SH-SY5Y (cell line): Measurements from ENCODE around the gene B4GALT6.

Experiments used
- GATA2 ChIP-seq: IDR thresholded peaks from 2 replicates; pipeline ENCODE4 v1.6.1; 2011; ENCODE audit warnings: mild to moderate bottlenecking, low read depth, low read length
- GATA3 ChIP-seq: IDR thresholded peaks from 2 replicates; pipeline ENCODE4 v1.6.1; 2011; ENCODE audit warnings: low read depth, mild to moderate bottlenecking, low read length, moderate library complexity

The B4GALT6 gene

GRCh38 chr18:31684279-31685096 lies at the start of gene B4GALT6:
TSS of gene B4GALT6 (minus strand) at chr18:31684581. CDS start at chr18:31684426, 155 bp downstream.
- TF ChIP-seq GATA3 (no peak), GATA2 (no peak)

DNA sequence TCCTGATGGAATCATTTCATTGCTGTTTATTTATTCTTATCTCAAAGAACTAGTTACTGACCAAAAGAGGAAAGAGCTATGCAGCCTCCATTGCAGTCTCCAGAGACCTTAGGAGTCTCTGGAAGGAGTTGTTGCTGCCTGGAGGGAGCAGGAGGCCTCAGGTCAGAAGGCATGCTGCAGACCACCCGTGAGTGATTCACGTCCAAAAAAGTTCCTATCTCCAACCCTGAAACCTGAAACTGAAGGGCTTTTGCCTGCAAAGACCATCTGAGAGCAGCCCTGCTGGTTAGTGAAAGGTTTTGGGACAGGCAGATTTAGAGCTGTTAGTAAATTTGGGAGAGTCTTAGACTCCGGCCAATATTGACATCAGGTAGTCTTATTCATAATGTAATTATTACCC lies 47.2 kb upstream of the B4GALT6 start:
- TF ChIP-seq GATA2: no peak
- TF ChIP-seq GATA3: no peak

DNA sequence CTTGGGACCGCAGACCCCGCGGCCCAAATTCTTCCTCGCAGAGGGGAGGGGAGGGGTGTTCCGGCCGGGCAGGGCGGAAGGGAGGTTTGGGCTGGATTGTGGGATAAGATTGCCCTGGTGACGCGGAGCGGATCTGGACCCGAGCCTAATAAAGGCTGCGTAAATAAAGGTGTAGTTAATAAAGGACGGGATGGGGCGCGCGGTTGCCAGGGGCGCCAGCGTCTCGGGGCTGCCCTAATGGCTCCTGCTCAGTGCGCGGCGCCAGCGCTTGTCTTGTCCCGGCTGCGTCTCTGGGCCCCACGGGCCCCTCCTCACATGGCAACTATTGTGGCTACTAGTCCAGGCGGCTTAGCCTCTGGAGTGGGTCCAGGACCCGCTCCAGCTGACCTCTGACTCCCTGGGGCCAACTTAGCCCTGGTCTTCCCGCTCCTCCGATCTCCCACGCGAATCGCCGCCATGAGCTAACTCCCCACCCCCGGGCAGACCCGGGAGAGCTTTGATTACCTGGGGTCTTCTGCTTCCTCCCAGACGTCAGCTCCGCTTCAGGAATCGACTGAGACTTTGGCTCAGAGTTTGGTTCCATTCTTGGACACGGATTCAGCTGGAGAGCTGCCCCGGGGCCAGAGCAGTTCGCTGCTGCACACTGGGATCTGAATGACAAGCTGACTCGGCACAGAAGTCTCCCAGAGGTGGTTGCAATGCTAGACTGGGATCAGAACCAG lies 39.8 kb upstream of the B4GALT6 start:
- TF ChIP-seq GATA3 (no peak), GATA2 (no peak)

- no peak for TF ChIP-seq GATA2
These were observed 39.2 kb upstream of the B4GALT6 start for GRCh38 chr18:31723639-31723989.

DNA sequence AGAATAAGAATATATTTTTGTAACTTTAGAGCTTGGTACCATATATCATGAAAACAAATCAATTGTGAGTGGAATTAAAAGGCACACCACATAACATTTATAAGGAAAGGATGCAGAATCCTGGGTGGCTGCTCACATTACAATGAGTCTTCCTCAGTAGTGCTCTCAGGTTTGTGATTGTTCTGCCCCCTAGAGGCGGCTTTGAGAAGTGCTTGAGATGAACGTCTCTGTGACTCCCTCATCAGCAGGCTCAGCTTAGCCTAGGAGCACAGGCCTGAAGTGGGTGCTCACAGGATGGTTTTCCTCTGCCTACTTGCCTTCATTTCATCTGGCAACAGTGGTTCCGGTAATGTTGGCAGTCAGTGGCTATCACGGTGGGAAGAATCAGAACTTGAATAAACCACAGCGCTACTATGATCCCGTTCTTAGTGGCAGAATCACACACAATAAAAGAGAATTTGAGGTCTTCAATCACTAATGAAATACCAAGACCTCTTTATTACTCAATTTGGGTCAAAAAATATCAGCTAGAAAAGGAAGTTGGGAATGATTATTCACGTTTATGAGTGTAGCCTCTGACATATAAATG lies 38.1 kb upstream of the B4GALT6 start:
- TF ChIP-seq GATA2: no peak
- TF ChIP-seq GATA3: no peak

- no peak for TF ChIP-seq GATA2
- TF ChIP-seq GATA3: no peak
These were observed 37.2 kb upstream of the B4GALT6 start for GRCh38 chr18:31721601-31722000.

DNA sequence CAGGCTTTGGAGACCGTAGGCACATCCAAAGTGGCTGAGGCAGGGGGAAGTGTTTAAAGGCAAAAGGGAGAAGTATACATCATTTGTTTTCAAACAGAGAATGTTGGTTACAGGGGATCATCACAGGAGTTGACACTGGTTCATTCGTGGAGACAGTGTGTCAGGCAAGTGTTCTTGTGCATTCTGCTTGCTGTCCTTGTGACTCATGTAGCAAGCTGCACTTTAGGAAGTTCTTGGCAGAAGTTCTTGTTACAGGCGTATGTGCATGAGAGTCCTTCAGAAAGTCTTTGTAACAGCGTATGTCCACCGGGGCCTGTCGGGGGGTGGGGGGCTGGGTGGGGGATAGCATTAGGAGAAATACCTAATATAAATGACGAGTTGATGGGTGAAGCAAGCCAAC lies 36.5 kb upstream of the B4GALT6 start:
- no peak for TF ChIP-seq GATA2
- no peak for TF ChIP-seq GATA3

GRCh38 chr18:31719363-31720006 lies 35.1 kb upstream of the B4GALT6 start:
- TF ChIP-seq GATA2 (no peak), GATA3 (no peak)

DNA sequence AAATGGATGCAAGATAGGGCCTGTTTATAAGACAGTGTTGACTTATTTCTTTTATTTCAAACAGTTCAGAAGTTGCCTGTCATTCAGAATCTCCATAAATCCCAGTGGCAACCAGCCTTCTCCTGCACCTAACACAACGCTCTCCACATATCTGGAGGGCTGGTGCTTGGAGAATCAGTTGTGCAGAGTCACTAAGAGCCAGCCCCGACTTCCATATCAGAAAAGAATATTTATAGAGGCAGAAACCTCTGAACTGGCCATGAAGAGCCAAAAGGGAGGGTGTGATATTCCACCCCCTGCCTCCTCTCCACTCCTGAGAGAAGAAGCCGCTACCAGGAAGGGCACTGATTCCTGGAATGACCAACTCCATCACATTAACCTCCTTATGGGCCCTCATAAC lies 34.0 kb upstream of the B4GALT6 start:
- TF ChIP-seq GATA2 (no peak), GATA3 (no peak)

GRCh38 chr18:31716362-31716761 lies 32.0 kb upstream of the B4GALT6 start:
- no peak for TF ChIP-seq GATA3
- no peak for TF ChIP-seq GATA2

- TF ChIP-seq GATA3 (no peak), GATA2 (no peak)
These were observed 27.2 kb upstream of the B4GALT6 start for GRCh38 chr18:31711365-31712172.

DNA sequence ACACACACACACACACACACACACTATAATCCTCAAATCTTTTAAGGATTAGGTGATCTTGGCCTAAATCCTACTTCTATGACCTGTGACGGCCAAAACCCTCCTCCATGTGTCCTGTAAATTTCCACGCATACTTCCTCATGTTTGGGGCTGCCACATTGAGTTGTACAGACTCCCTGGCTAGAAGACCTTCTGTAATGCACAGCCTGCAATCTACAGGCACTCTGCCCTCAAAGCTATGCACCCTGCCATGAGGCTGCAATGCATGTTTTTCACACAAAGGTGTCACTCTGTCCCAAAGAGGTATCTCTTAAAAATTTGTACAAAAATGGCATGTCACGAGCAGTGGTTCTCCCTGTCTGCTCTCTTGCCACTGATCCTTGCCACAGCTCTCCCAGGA lies 26.4 kb upstream of the B4GALT6 start:
- no peak for TF ChIP-seq GATA2
- no peak for TF ChIP-seq GATA3

DNA sequence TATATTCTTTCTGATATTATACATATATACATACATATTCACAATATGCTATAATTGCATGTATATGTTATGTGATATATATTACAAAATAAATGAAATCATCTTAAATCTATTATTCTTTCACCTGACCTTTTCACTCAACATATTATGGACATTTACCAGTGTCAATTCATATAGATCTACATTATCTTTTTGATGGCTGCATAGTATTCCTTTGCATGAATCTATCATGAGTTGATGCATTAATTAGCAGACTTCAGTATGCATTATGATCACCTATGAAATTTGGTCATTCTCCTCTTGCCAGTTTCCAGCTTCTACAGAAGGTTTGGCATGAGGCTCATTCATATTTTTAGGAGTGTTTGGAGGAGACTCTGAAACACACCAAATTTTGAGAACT lies 23.4 kb upstream of the B4GALT6 start:
- TF ChIP-seq GATA2 (no peak), GATA3 (no peak)

DNA sequence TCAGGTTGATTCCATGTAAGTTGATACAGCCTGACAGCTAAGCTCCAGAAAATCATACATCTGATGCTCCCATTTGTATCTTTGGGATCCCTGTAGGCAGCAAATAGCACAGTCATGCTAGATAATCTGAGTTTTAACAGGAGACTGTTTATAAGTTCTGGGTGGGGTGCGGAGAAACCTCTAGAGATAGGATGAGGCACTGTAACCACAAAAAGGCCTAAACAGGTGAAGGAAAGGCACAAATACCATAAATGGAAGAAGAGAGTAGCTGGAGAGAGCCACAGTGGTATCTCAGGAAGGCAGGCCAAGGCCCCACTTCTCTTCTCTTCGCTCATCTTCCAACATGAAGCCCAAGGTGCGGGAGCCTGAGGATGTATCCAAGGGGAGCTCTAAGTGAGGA lies 18.1 kb upstream of the B4GALT6 start:
- no peak for TF ChIP-seq GATA2
- TF ChIP-seq GATA3: no peak

DNA sequence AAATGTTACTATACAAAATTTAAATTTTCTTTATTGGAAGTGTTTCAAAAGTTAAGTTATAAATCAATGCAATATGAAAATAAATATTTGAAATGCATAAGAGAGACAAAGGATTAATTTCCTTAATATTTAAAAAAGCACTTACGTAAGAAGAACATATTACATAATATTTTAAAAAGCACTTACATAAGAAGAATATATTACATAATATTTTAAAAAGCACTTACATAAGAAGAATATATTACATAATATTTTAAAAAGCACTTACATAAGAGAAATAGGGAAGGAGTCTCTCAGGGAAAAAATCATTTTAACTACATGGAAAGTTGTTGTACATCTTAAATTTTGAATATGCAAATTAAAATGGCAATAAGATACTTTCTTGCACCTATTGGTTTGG lies 17.4 kb upstream of the B4GALT6 start:
- TF ChIP-seq GATA3 (no peak), GATA2 (no peak)
